ENCODE measurements around the gene B4GALT1. TPM values are rescaled to one million over a fixed set of nuclear protein-coding genes. Genes with fewer than 3 reads are reported as not detected.

Gene B4GALT1
- total and polyA plus RNA-seq, 2 donors (not counting 1 experiment from before 2014, with no cell fraction given): 24.1 to 64.8 TPM

- no peaks in the 10 kb centered on the region for H4K20me1 ChIP-seq (ENCODE audit: control insufficient read depth, extremely low read depth, insufficient read depth, low read length)
- H2AFZ ChIP-seq (ENCODE audit: low read length): no peak overlapping the region
- no peak overlapping the region for H3K27ac ChIP-seq (ENCODE audit: insufficient read depth, low read length)
- no peak overlapping the region for H3K9ac ChIP-seq (ENCODE audit: insufficient read depth, low read length)
- peaks cover 7% of the 10 kb centered on the region for H3K79me2 ChIP-seq (ENCODE audit: control insufficient read depth, insufficient read depth, low read length)
- H3K27me3 ChIP-seq (ENCODE audit: control insufficient read depth, insufficient read depth, low read length): no peaks in the 10 kb centered on the region
- no peak overlapping the region for H3K4me2 ChIP-seq (ENCODE audit: extremely low read depth, insufficient read depth, low read length)
- no peak for DNase-seq (ENCODE audit: low read depth in 2 of 2)
- no peak overlapping the region for H3K4me3 ChIP-seq (replicated peaks in 1 of 4; ENCODE audit: control extremely low read depth in 1 of 4, insufficient read depth in 1 of 4, low read depth in 3 of 4, low read length in 4 of 4)
- H3K4me1 ChIP-seq (ENCODE audit: control insufficient read depth, extremely low read depth, insufficient read depth, low read length): peaks cover 8% of the 10 kb centered on the region
- no peaks in the 10 kb centered on the region for H3K9me3 ChIP-seq (ENCODE audit: control insufficient read depth, insufficient read depth, low read depth, low read length)
- H3K36me3 ChIP-seq (ENCODE audit: control insufficient read depth, insufficient read depth, low read length): peaks cover 8% of the 10 kb centered on the region
- TF ChIP-seq, protein P1, sequence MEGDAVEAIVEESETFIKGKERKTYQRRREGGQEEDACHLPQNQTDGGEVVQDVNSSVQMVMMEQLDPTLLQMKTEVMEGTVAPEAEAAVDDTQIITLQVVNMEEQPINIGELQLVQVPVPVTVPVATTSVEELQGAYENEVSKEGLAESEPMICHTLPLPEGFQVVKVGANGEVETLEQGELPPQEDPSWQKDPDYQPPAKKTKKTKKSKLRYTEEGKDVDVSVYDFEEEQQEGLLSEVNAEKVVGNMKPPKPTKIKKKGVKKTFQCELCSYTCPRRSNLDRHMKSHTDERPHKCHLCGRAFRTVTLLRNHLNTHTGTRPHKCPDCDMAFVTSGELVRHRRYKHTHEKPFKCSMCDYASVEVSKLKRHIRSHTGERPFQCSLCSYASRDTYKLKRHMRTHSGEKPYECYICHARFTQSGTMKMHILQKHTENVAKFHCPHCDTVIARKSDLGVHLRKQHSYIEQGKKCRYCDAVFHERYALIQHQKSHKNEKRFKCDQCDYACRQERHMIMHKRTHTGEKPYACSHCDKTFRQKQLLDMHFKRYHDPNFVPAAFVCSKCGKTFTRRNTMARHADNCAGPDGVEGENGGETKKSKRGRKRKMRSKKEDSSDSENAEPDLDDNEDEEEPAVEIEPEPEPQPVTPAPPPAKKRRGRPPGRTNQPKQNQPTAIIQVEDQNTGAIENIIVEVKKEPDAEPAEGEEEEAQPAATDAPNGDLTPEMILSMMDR (conservative IDR thresholded peaks at IDR 0.05 in 1 of 2, IDR thresholded peaks at IDR 0.05 in 1 of 2; ENCODE audit: low read depth in 1 of 2, low read length in 2 of 2): no peak
- no peak for TF ChIP-seq EZH2 (IDR thresholded peaks at IDR 0.05; ENCODE audit: low read length, missing control alignments)
Measured at GRCh38 chr9:33129251-33129885, 37.8 kb downstream of the B4GALT1 start.

- no peak overlapping the region for H2AFZ ChIP-seq (ENCODE audit: low read length)
- H3K4me2 ChIP-seq (ENCODE audit: extremely low read depth, insufficient read depth, low read length): no peak overlapping the region
- H3K27me3 ChIP-seq (ENCODE audit: control insufficient read depth, insufficient read depth, low read length): no peaks in the 10 kb centered on the region
- H3K36me3 ChIP-seq (ENCODE audit: control insufficient read depth, insufficient read depth, low read length): peaks cover 8% of the 10 kb centered on the region
- no peak overlapping the region for H3K27ac ChIP-seq (ENCODE audit: insufficient read depth, low read length)
- DNase-seq (ENCODE audit: low read depth in 2 of 2): no peak
- no peak overlapping the region for H3K4me3 ChIP-seq (replicated peaks in 1 of 4; ENCODE audit: control extremely low read depth in 1 of 4, insufficient read depth in 1 of 4, low read depth in 3 of 4, low read length in 4 of 4)
- peaks cover 7% of the 10 kb centered on the region for H3K79me2 ChIP-seq (ENCODE audit: control insufficient read depth, insufficient read depth, low read length)
- no peaks in the 10 kb centered on the region for H3K9me3 ChIP-seq (ENCODE audit: control insufficient read depth, insufficient read depth, low read depth, low read length)
- peaks cover 8% of the 10 kb centered on the region for H3K4me1 ChIP-seq (ENCODE audit: control insufficient read depth, extremely low read depth, insufficient read depth, low read length)
- no peak for TF ChIP-seq EZH2 (IDR thresholded peaks at IDR 0.05; ENCODE audit: low read length, missing control alignments)
- TF ChIP-seq, protein P1 (conservative IDR thresholded peaks at IDR 0.05 in 1 of 2, IDR thresholded peaks at IDR 0.05 in 1 of 2; ENCODE audit: low read depth in 1 of 2, low read length in 2 of 2): no peak
- H4K20me1 ChIP-seq (ENCODE audit: control insufficient read depth, extremely low read depth, insufficient read depth, low read length): no peaks in the 10 kb centered on the region
- H3K9ac ChIP-seq (ENCODE audit: insufficient read depth, low read length): no peak overlapping the region
Measured at GRCh38 chr9:33128570-33128969, 38.6 kb downstream of the B4GALT1 start.

- peaks cover 7% of the 10 kb centered on the region for H3K79me2 ChIP-seq (ENCODE audit: control insufficient read depth, insufficient read depth, low read length)
- no peak overlapping the region for H2AFZ ChIP-seq (ENCODE audit: low read length)
- no peak overlapping the region for H3K4me2 ChIP-seq (ENCODE audit: extremely low read depth, insufficient read depth, low read length)
- H3K4me3 ChIP-seq (replicated peaks in 1 of 4; ENCODE audit: control extremely low read depth in 1 of 4, insufficient read depth in 1 of 4, low read depth in 3 of 4, low read length in 4 of 4): no peak overlapping the region
- H4K20me1 ChIP-seq (ENCODE audit: control insufficient read depth, extremely low read depth, insufficient read depth, low read length): no peaks in the 10 kb centered on the region
- H3K27ac ChIP-seq (ENCODE audit: insufficient read depth, low read length): no peak overlapping the region
- peaks cover 8% of the 10 kb centered on the region for H3K4me1 ChIP-seq (ENCODE audit: control insufficient read depth, extremely low read depth, insufficient read depth, low read length)
- no peak for DNase-seq (ENCODE audit: low read depth in 2 of 2)
- H3K27me3 ChIP-seq (ENCODE audit: control insufficient read depth, insufficient read depth, low read length): no peaks in the 10 kb centered on the region
- peaks cover 8% of the 10 kb centered on the region for H3K36me3 ChIP-seq (ENCODE audit: control insufficient read depth, insufficient read depth, low read length)
- H3K9ac ChIP-seq (ENCODE audit: insufficient read depth, low read length): no peak overlapping the region
- no peaks in the 10 kb centered on the region for H3K9me3 ChIP-seq (ENCODE audit: control insufficient read depth, insufficient read depth, low read depth, low read length)
- TF ChIP-seq, protein P1 (conservative IDR thresholded peaks at IDR 0.05 in 1 of 2, IDR thresholded peaks at IDR 0.05 in 1 of 2; ENCODE audit: low read depth in 1 of 2, low read length in 2 of 2): no peak
- TF ChIP-seq EZH2 (IDR thresholded peaks at IDR 0.05; ENCODE audit: low read length, missing control alignments): no peak
Measured at GRCh38 chr9:33127881-33128280, 39.3 kb downstream of the B4GALT1 start.
